ENCODE measurements around the gene ZCCHC14. TPM values are rescaled to one million over a fixed set of nuclear protein-coding genes. Genes with fewer than 3 reads are reported as not detected.

The ZCCHC14 gene
- total and polyA plus RNA-seq, 2 donors (not counting 1 experiment from before 2014, with no cell fraction given) = 0.70 to 4.4 TPM

- H3K36me3 ChIP-seq (replicated peaks in 1 of 2; ENCODE audit: control extremely low read depth in 1 of 2, control insufficient read depth in 1 of 2, extremely low read depth in 1 of 2, insufficient read depth in 2 of 2, low read length in 1 of 2) = no peaks in the 10 kb centered on the region
- H4K20me1 ChIP-seq (ENCODE audit: control insufficient read depth, insufficient read depth, low read length, poor library complexity, severe bottlenecking) = no peaks in the 10 kb centered on the region
- H3K4me1 ChIP-seq (ENCODE audit: control insufficient read depth in 2 of 2, insufficient read depth in 2 of 2, low read length in 2 of 2) = no peaks in the 10 kb centered on the region
- H3K9me3 ChIP-seq (ENCODE audit: control extremely low read depth in 1 of 3, control insufficient read depth in 2 of 3, insufficient read depth in 1 of 3, low read length in 2 of 3) = no peaks in the 10 kb centered on the region
- Mint-ChIP-seq H3K27ac (no peak overlapping the region), H3K4me1 (no peaks in the 10 kb centered on the region), H3K9me3 (ENCODE audit: insufficient read depth) (no peaks in the 10 kb centered on the region), H3K4me3 (no peak overlapping the region), H3K27me3 (peaks cover 31% of the 10 kb centered on the region)
- H3K9ac ChIP-seq (ENCODE audit: low read length) = no peak overlapping the region
- no peak overlapping the region for H3K4me2 ChIP-seq (replicated peaks; ENCODE audit: low read depth, low read length, poor library complexity, severe bottlenecking)
- CTCF ChIA-PET = no interaction called here
- DNase-seq = no peak
- intact Hi-C loops (cut with micrococcal nuclease) = no loop called here
- H3K4me3 ChIP-seq (ENCODE audit: control extremely low read depth in 1 of 5, extremely low read depth in 1 of 5, insufficient read depth in 1 of 5, low read depth in 2 of 5, low read length in 4 of 5) = no peak overlapping the region
- POLR2A ChIA-PET = no interaction called here
- no peak overlapping the region for H3K27ac ChIP-seq (ENCODE audit: low read length in 2 of 2)
- no peak overlapping the region for H2AFZ ChIP-seq (ENCODE audit: insufficient read depth, low read depth, low read length, poor library complexity, severe bottlenecking)
- 67% methylated on average over 1 of the region's 12 CpGs for WGBS (ENCODE audit: insufficient coverage)
- no peak for ATAC-seq (ENCODE audit: low read depth)
- TF ChIP-seq EZH2 (IDR thresholded peaks at IDR 0.05; ENCODE audit: borderline replicate concordance, insufficient read depth, low read depth, low read length, poor library complexity, severe bottlenecking) (no peak), CTCF (IDR thresholded peaks at IDR 0.05) (no peak)
- peaks cover 0 to 4% (median 1%) of the 10 kb centered on the region in 4 experiments for H3K27me3 ChIP-seq (replicated peaks in 1 of 4; ENCODE audit: control extremely low read depth in 1 of 4, control insufficient read depth in 3 of 4, insufficient read depth in 4 of 4, low read length in 3 of 4)
- H3K79me2 ChIP-seq (ENCODE audit: control insufficient read depth, insufficient read depth, low read length) = no peaks in the 10 kb centered on the region
Observed at GRCh38 chr16:87516361-87516760, 23.5 kb upstream of the ZCCHC14 start.

GRCh38 chr16:87515475-87516330, 22.9 kb upstream of the ZCCHC14 start:
- no peaks in the 10 kb centered on the region for H3K4me1 Mint-ChIP-seq
- WGBS (ENCODE audit: insufficient coverage) = 89% methylated on average over 17 of the region's 19 CpGs
- CTCF ChIA-PET = no interaction called here

More at GRCh38 chr16:87515475-87516330, 22.9 kb upstream of the ZCCHC14 start:
- H4K20me1 ChIP-seq (ENCODE audit: control insufficient read depth, insufficient read depth, low read length, poor library complexity, severe bottlenecking) = no peaks in the 10 kb centered on the region
- POLR2A ChIA-PET = no interaction called here
- no peak overlapping the region for H3K9ac ChIP-seq (ENCODE audit: low read length)
- H3K4me3 Mint-ChIP-seq = no peak overlapping the region
- TF ChIP-seq EZH2 (IDR thresholded peaks at IDR 0.05; ENCODE audit: borderline replicate concordance, insufficient read depth, low read depth, low read length, poor library complexity, severe bottlenecking) = no peak
- no peak for TF ChIP-seq CTCF (IDR thresholded peaks at IDR 0.05)
- no peak overlapping the region for H3K27ac ChIP-seq (ENCODE audit: low read length in 2 of 2)
- no peaks in the 10 kb centered on the region for H3K9me3 Mint-ChIP-seq (ENCODE audit: insufficient read depth)
- H3K27me3 ChIP-seq (replicated peaks in 1 of 4; ENCODE audit: control extremely low read depth in 1 of 4, control insufficient read depth in 3 of 4, insufficient read depth in 4 of 4, low read length in 3 of 4) = peaks cover 0 to 4% (median 1%) of the 10 kb centered on the region in 4 experiments
- no peak overlapping the region for H2AFZ ChIP-seq (ENCODE audit: insufficient read depth, low read depth, low read length, poor library complexity, severe bottlenecking)
- intact Hi-C loops (cut with micrococcal nuclease) = no loop called here
- no peak overlapping the region for H3K27ac Mint-ChIP-seq
- H3K79me2 ChIP-seq (ENCODE audit: control insufficient read depth, insufficient read depth, low read length) = no peaks in the 10 kb centered on the region
- DNase-seq (no peak), ATAC-seq (ENCODE audit: low read depth) (no peak)
- no peak overlapping the region for H3K4me2 ChIP-seq (replicated peaks; ENCODE audit: low read depth, low read length, poor library complexity, severe bottlenecking)
- no peaks in the 10 kb centered on the region for H3K4me1 ChIP-seq (ENCODE audit: control insufficient read depth in 2 of 2, insufficient read depth in 2 of 2, low read length in 2 of 2)
- H3K36me3 ChIP-seq (replicated peaks in 1 of 2; ENCODE audit: control extremely low read depth in 1 of 2, control insufficient read depth in 1 of 2, extremely low read depth in 1 of 2, insufficient read depth in 2 of 2, low read length in 1 of 2) = no peaks in the 10 kb centered on the region
- H3K4me3 ChIP-seq (ENCODE audit: control extremely low read depth in 1 of 5, extremely low read depth in 1 of 5, insufficient read depth in 1 of 5, low read depth in 2 of 5, low read length in 4 of 5) = no peak overlapping the region
- peaks cover 31% of the 10 kb centered on the region for H3K27me3 Mint-ChIP-seq
- H3K9me3 ChIP-seq (ENCODE audit: control extremely low read depth in 1 of 3, control insufficient read depth in 2 of 3, insufficient read depth in 1 of 3, low read length in 2 of 3) = peaks cover 0 to 3% (median 0%) of the 10 kb centered on the region in 3 donors

Data from B cell (primary cell).